ENCODE results near the gene COTL1. TPM values are rescaled to one million over a fixed set of nuclear protein-coding genes. Genes with fewer than 3 reads are reported as not detected.

Gene COTL1
- total RNA-seq, 2 experiments from 2014 or later: 179 to 181 TPM

DNA sequence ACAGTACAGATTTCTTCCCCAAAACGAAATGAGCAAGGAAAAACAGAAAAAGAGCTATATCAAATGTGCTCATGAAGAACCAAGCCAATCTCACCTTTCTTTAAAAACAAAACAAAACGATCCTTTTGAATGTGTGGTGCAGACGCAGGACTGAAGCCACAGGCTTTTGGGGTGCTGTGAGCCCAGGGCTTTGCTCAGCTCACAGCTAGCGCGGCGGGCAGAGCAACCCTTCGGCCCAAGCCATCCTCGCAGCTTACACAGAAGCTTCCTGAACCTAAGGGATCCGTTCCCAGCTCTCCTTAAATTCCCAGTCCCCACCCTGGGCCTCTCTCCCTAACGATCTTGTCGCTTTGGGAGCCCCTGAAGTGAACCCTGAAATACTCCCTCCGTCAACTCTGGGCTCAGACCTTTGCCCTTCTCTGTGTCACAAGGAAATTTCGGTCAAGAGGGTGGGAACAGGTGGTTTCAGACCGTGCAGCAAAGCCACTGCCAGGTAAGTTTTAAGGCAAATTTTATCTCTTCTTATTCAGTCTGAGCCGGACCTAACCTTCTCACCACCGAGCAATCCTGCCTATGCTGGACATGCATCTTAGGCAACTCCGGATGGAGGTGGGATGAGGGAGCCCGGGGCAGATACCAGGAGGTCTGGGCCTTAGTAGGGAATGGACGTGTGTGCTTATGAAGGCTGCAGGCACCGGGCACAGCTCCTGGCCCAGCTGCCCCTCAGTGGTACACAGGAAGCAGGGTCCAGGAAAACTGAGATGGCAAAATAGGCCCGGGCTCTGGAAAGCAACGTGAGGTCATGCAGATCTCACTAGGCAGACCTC, 52.0 kb downstream of the COTL1 start:
- POLR2A ChIA-PET: no interaction called here
- Histone ChIP-seq H3K27ac (ENCODE audit: low read depth in 1 of 2, low read length in 2 of 2) (no peak overlapping the region), H3K9me3 (ENCODE audit: control insufficient read depth in 1 of 2, insufficient read depth in 1 of 2, low read length in 2 of 2) (peaks cover 5 to 8% of the 10 kb centered on the region in 2 experiments), H3K4me3 (ENCODE audit: low read length) (no peak overlapping the region), H3K36me3 (ENCODE audit: insufficient read depth, low read length) (peaks cover 52% of the 10 kb centered on the region), H3K4me1 (ENCODE audit: insufficient read depth, low read length) (peaks cover 8% of the 10 kb centered on the region), H3K27me3 (ENCODE audit: control insufficient read depth in 1 of 2, insufficient read depth in 2 of 2, low read length in 2 of 2) (no peaks in the 10 kb centered on the region)
- H3K9me3 Mint-ChIP-seq: peaks cover 2% of the 10 kb centered on the region
- ATAC-seq (ENCODE audit: poor library complexity) (no peak), DNase-seq (no peak)
- peaks cover 13% of the 10 kb centered on the region for H3K4me1 Mint-ChIP-seq (ENCODE audit: low read depth)
- H3K27me3 Mint-ChIP-seq: no peaks in the 10 kb centered on the region
- TF ChIP-seq, protein P1, sequence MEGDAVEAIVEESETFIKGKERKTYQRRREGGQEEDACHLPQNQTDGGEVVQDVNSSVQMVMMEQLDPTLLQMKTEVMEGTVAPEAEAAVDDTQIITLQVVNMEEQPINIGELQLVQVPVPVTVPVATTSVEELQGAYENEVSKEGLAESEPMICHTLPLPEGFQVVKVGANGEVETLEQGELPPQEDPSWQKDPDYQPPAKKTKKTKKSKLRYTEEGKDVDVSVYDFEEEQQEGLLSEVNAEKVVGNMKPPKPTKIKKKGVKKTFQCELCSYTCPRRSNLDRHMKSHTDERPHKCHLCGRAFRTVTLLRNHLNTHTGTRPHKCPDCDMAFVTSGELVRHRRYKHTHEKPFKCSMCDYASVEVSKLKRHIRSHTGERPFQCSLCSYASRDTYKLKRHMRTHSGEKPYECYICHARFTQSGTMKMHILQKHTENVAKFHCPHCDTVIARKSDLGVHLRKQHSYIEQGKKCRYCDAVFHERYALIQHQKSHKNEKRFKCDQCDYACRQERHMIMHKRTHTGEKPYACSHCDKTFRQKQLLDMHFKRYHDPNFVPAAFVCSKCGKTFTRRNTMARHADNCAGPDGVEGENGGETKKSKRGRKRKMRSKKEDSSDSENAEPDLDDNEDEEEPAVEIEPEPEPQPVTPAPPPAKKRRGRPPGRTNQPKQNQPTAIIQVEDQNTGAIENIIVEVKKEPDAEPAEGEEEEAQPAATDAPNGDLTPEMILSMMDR (IDR thresholded peaks at IDR 0.05): no peak
- no peak overlapping the region for H3K4me3 Mint-ChIP-seq
- peak overlapping the region; percentile 27 for H3K27ac Mint-ChIP-seq
- CTCF ChIA-PET: interaction anchor here (0.6 to 1.2 kb wide), 3 partner anchors 55 to 667 kb away, joined by 3 to 5 read pairs (median 3); partner anchors contain the start of gene MLYCD
- intact Hi-C loops (cut with DNase I, micrococcal nuclease): loop anchor here in 1 of 2 experiments (10.0 kb wide), 1 partner anchor 51 kb away; no protein-coding TSS in a partner anchor
- peaks cover 79% of the 10 kb centered on the region for H3K36me3 Mint-ChIP-seq (ENCODE audit: low read depth)

DNA sequence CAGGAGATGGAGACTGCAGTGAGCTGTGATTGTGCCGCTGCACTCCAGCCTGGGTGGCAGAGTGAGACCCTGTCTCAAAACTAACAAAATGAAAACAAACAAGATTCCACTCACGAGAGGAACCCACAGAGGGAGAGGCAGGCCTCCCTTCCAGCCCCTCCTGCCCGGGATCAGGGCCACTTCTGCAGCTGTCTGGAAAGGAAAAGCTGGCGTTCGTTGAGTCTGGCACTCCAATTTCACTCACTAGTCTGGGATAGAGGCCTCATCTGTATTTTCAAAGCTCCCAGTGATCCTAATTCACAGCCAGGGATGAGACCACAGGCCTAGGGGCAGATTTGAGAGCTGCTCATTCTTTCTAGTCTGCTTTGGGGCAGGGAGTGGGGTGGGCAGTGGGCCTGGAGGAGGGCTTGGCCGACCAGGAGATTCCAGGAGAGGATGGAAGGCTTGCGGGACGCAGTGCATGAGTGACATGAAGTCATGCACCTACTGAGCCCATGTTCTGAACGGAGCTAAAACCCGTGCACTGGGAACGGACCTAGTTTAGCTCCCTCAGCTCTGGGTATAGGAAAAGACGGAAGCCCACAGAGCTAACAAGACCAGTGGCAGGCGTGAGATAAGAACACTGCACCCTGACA, 54.0 kb downstream of the COTL1 start:
- peaks cover 46% of the 10 kb centered on the region for H3K36me3 ChIP-seq (ENCODE audit: insufficient read depth, low read length)
- no peak overlapping the region for H3K4me3 ChIP-seq (ENCODE audit: low read length)
- CTCF ChIA-PET: interaction anchor here (2.2 kb wide), 1 partner anchor 59 kb away, joined by 8 read pairs; no protein-coding TSS in a partner anchor
- Mint-ChIP-seq H3K4me3 (no peak overlapping the region), H3K9me3 (no peaks in the 10 kb centered on the region), H3K36me3 (ENCODE audit: low read depth) (peaks cover 60% of the 10 kb centered on the region), H3K4me1 (ENCODE audit: low read depth) (peaks cover 7% of the 10 kb centered on the region), H3K27me3 (no peaks in the 10 kb centered on the region), H3K27ac (no peak overlapping the region)
- peaks cover 8% of the 10 kb centered on the region for H3K4me1 ChIP-seq (ENCODE audit: insufficient read depth, low read length)
- no peak for ATAC-seq (ENCODE audit: poor library complexity)
- no peak for DNase-seq
- H3K27ac ChIP-seq (ENCODE audit: low read depth in 1 of 2, low read length in 2 of 2): no peak overlapping the region
- peaks cover 0 to 1% of the 10 kb centered on the region in 2 experiments for H3K9me3 ChIP-seq (ENCODE audit: control insufficient read depth in 1 of 2, insufficient read depth in 1 of 2, low read length in 2 of 2)
- POLR2A ChIA-PET: interaction anchor here (0.7 to 1.4 kb wide), 3 partner anchors 36 to 52 kb away, joined by 3 read pairs; no protein-coding TSS in a partner anchor
- H3K27me3 ChIP-seq (ENCODE audit: control insufficient read depth in 1 of 2, insufficient read depth in 2 of 2, low read length in 2 of 2): no peaks in the 10 kb centered on the region
- TF ChIP-seq, protein P1 (IDR thresholded peaks at IDR 0.05): no peak
- intact Hi-C loops (cut with DNase I, micrococcal nuclease): loop anchor here in 1 of 2 experiments (10.0 kb wide), 1 partner anchor 49 kb away; no protein-coding TSS in a partner anchor

DNA sequence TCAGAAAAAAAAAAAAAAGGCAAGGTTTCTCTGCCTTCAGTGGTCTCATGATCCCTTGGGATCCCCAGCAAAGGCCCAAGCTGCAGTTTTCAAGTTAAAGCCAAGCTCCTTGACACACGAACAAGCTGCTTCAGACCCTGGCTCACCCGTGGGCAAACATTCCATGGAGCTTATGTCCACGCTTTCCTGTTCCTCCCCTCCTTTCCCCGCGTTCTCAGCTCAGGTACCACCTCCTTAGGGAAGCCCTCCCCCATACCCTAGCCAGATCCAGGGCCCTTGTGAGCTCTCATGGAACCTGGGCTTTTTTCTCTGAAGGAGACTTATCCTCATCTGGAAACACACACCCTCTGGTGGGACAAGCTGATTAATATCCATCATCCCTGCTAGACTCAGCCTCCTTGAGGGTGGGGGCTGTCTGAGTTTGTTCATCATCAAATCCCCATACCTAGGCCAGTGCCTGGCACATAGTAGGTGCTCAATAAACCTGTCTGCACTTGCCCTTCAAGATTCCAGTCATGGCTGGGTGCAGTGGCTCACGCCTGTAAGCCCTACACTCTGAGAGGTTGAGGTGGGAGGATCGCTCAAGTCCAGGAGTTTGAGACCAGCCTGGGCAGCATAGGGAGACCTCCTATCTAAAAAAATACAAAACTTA, 54.7 kb downstream of the COTL1 start:
- Mint-ChIP-seq H3K36me3 (ENCODE audit: low read depth) (peaks cover 53% of the 10 kb centered on the region), H3K27ac (no peak overlapping the region), H3K4me1 (ENCODE audit: low read depth) (peaks cover 1% of the 10 kb centered on the region), H3K9me3 (no peaks in the 10 kb centered on the region), H3K27me3 (no peaks in the 10 kb centered on the region), H3K4me3 (no peak overlapping the region)
- Histone ChIP-seq H3K4me1 (ENCODE audit: insufficient read depth, low read length) (peaks cover 5% of the 10 kb centered on the region), H3K27ac (ENCODE audit: low read depth in 1 of 2, low read length in 2 of 2) (no peak overlapping the region), H3K9me3 (ENCODE audit: control insufficient read depth in 1 of 2, insufficient read depth in 1 of 2, low read length in 2 of 2) (no peaks in the 10 kb centered on the region), H3K36me3 (ENCODE audit: insufficient read depth, low read length) (peaks cover 40% of the 10 kb centered on the region), H3K4me3 (ENCODE audit: low read length) (no peak overlapping the region), H3K27me3 (ENCODE audit: control insufficient read depth in 1 of 2, insufficient read depth in 2 of 2, low read length in 2 of 2) (no peaks in the 10 kb centered on the region)
- CTCF ChIA-PET: interaction anchor here (1.2 to 2.2 kb wide), 2 partner anchors 39 to 60 kb away, joined by 3 to 8 read pairs; no protein-coding TSS in a partner anchor
- TF ChIP-seq, protein P1 (IDR thresholded peaks at IDR 0.05): no peak
- no peak for DNase-seq
- POLR2A ChIA-PET: interaction anchor here (0.7 to 1.4 kb wide), 3 partner anchors 37 to 53 kb away, joined by 3 read pairs; no protein-coding TSS in a partner anchor
- no peak for ATAC-seq (ENCODE audit: poor library complexity)
- intact Hi-C loops (cut with DNase I, micrococcal nuclease): loop anchor here in 1 of 2 experiments (10.0 kb wide), 1 partner anchor 48 kb away; no protein-coding TSS in a partner anchor

All from CD4-positive, alpha-beta T cell (primary cell).